PC-3 (cell line): ENCODE data around the gene ERBB2. TPM values are rescaled to one million over a fixed set of nuclear protein-coding genes. Genes with fewer than 3 reads are reported as not detected.

Experiments
- ATAC-seq: fragments of 200-7000 bp; cut with Tn5 transposase; 2 replicates; pipeline ENCODE4 v1.9.1; 2020; ENCODE audit warnings: mild to moderate bottlenecking, moderate library complexity
- BruUV-seq: library from RNA; stranded (reverse); fragments of 400-500 nt; replicated peaks from 2 replicates; lab custom pipeline; 2021; lab: Mats Ljungman, UMichigan
- CTCF ChIA-PET: fragments of 300-600 bp; sonication (Branson Sonifier 250); formaldehyde crosslinking; loops from one replicate; lab custom pipeline; 2022; ENCODE audit warnings: antibody characterized with exemption; lab: Charles Lee
- POLR2A ChIA-PET: fragments of 300-600 bp; sonication (Branson Sonifier 250); formaldehyde crosslinking; loops from one replicate; lab custom pipeline; 2022; ENCODE audit warnings: antibody characterized with exemption; ENCODE audit not compliant: unreplicated experiment; lab: Charles Lee
- DNase-seq: peaks from one replicate; pipeline ENCODE4 v3.0.0-alpha.2; 2015
- H2AFZ ChIP-seq: fragments of 300-600 bp; sonication (generic); 2 replicates; pipeline ENCODE4 v1.6.0; 2016; ENCODE audit warnings: antibody characterized with exemption, low read length
- H3F3A ChIP-seq: fragments of 300-600 bp; sonication (generic); one replicate; pipeline ENCODE4 v1.6.0; 2017; ENCODE audit warnings: antibody characterized with exemption, low read length, control low read depth, mild to moderate bottlenecking; ENCODE audit not compliant: unreplicated experiment
- H3K27ac ChIP-seq: fragments of 300-600 bp; sonication (generic); 2 replicates; pipeline ENCODE4 v1.5.1; 2016; ENCODE audit warnings: mild to moderate bottlenecking, low read length
- H3K27me3 ChIP-seq: fragments of 300-600 bp; sonication (generic); 2 replicates; pipeline ENCODE4 v1.6.1; 2016; ENCODE audit warnings: low read length, mixed read lengths
- H3K36me3 ChIP-seq: fragments of 300-600 bp; sonication (generic); 2 replicates; pipeline ENCODE4 v1.6.1; 2016; ENCODE audit warnings: low read depth, mixed run types, low read length, mixed read lengths
- H3K4me1 ChIP-seq: fragments of 300-600 bp; sonication (generic); 2 replicates; pipeline ENCODE4 v1.5.1; 2016; ENCODE audit warnings: low read length; ENCODE audit not compliant: insufficient read depth
- H3K4me2 ChIP-seq: fragments of 300-600 bp; sonication (generic); 2 replicates; pipeline ENCODE4 v1.6.0; 2016; ENCODE audit warnings: low read length
- H3K4me3 ChIP-seq: fragments of 300-600 bp; sonication (generic); 2 replicates; pipeline ENCODE4 v1.5.1; 2016; ENCODE audit warnings: mild to moderate bottlenecking, low read length, mixed read lengths
- H3K79me2 ChIP-seq: fragments of 300-600 bp; sonication (generic); 2 replicates; pipeline ENCODE4 v1.6.1; 2017; ENCODE audit warnings: low read length, mixed read lengths
- H3K9ac ChIP-seq: fragments of 300-600 bp; sonication (generic); 2 replicates; pipeline ENCODE4 v1.6.0; 2016; ENCODE audit warnings: mild to moderate bottlenecking, low read length
- H3K9me2 ChIP-seq: fragments of 300-600 bp; sonication (generic); replicated peaks from 2 replicates; pipeline ENCODE4 v1.6.1; 2016; ENCODE audit warnings: mixed run types, low read length, mixed read lengths
- H3K9me3 ChIP-seq: fragments of 300-600 bp; sonication (generic); 2 replicates; pipeline ENCODE4 v1.6.1; 2016; ENCODE audit warnings: low read length, mixed read lengths
- H4K20me1 ChIP-seq: fragments of 300-600 bp; sonication (generic); 2 replicates; pipeline ENCODE4 v1.6.1; 2016; ENCODE audit warnings: low read length, mixed read lengths
- CTCF ChIP-seq: fragments of 300-600 bp; sonication (generic); conservative IDR thresholded peaks from 2 replicates; pipeline ENCODE4 v1.5.1; 2017; ENCODE audit warnings: antibody characterized with exemption, low read depth, mild to moderate bottlenecking, low read length
- EZH2 ChIP-seq: fragments of 300-600 bp; sonication (generic); IDR thresholded peaks from one replicate; pipeline ENCODE4 v1.6.1; 2017; ENCODE audit warnings: antibody characterized with exemption, mild to moderate bottlenecking, low read length; ENCODE audit not compliant: unreplicated experiment
- EZH2phosphoT487 ChIP-seq: fragments of 300-600 bp; sonication (generic); IDR thresholded peaks from 2 replicates; pipeline ENCODE4 v1.6.1; 2018; ENCODE audit warnings: mild to moderate bottlenecking, antibody characterized with exemption, low read length, borderline replicate concordance
- intact Hi-C: fragments of 100-400 bp; cut with micrococcal nuclease; formaldehyde crosslinking; loops from 2 replicates; pipeline ENCODE4 v1.9.0; 2023
- total RNA-seq: library from RNA; depleted of rRNA; stranded (reverse); fragments of >200 nt; gene quantifications from 2 replicates; pipeline ENCODE4 v1.2.3, GENCODE V29; 2014

ERBB2 gene
- total RNA-seq, 1 experiment from 2014 or later = 36.2 TPM

- ChIA-PET CTCF (no interaction called here), POLR2A (no interaction called here)
- intact Hi-C loops = no loop called here
- Histone ChIP-seq H3K79me2 (peaks cover 52% of the 10 kb centered on the region), H3K4me1 (peaks cover 57% of the 10 kb centered on the region), H3K36me3 (peaks cover 4% of the 10 kb centered on the region; the same call in 1 of the 2 replicates), H2AFZ (no peak overlapping the region), H3K27ac (peak overlapping the region; percentile 92), H3K4me3 (peak overlapping the region; percentile 38), H3K9ac (peak overlapping the region; percentile 65), H3K9me3 (no peaks in the 10 kb centered on the region), H3K27me3 (no peaks in the 10 kb centered on the region), H4K20me1 (no peaks in the 10 kb centered on the region), H3F3A (no peaks in the 10 kb centered on the region), H3K4me2 (peak overlapping the region; percentile 80), H3K9me2 (no peaks in the 10 kb centered on the region)
- TF ChIP-seq CTCF (no peak), EZH2phosphoT487 (no peak), EZH2 (no peak)
- BruUV-seq = no TSS peak
- ATAC-seq (no peak), DNase-seq (peak; percentile 29)
These were observed 6.5 kb downstream of the ERBB2 start for GRCh38 chr17:39706383-39706782.

GRCh38 chr17:39706921-39707337 is 7.1 kb downstream of the ERBB2 start:
- H3K27ac ChIP-seq = peak overlapping the region; percentile 92

More at GRCh38 chr17:39706921-39707337, 7.1 kb downstream of the ERBB2 start:
- POLR2A ChIA-PET = no interaction called here
- peaks cover 52% of the 10 kb centered on the region for H3K4me1 ChIP-seq
- H2AFZ ChIP-seq = no peak overlapping the region
- H3F3A ChIP-seq = no peaks in the 10 kb centered on the region
- H4K20me1 ChIP-seq = no peaks in the 10 kb centered on the region
- H3K36me3 ChIP-seq = peaks cover 4% of the 10 kb centered on the region; the same call in 1 of the 2 replicates
- no TSS peak for BruUV-seq
- no peaks in the 10 kb centered on the region for H3K27me3 ChIP-seq
- intact Hi-C loops = no loop called here
- peak overlapping the region; percentile 38; the same call in 1 of the 2 replicates for H3K4me3 ChIP-seq
- ATAC-seq (no peak), DNase-seq (peak; percentile 13)
- H3K4me2 ChIP-seq = peak overlapping the region; percentile 80
- H3K9ac ChIP-seq = peak overlapping the region; percentile 65
- no peak for TF ChIP-seq EZH2
- no peak for TF ChIP-seq CTCF
- TF ChIP-seq EZH2phosphoT487 = no peak
- CTCF ChIA-PET = no interaction called here
- no peaks in the 10 kb centered on the region for H3K9me3 ChIP-seq
- H3K79me2 ChIP-seq = peaks cover 46% of the 10 kb centered on the region
- H3K9me2 ChIP-seq = no peaks in the 10 kb centered on the region
